ENCODE results near the gene NDRG4. TPM values are rescaled to one million over a fixed set of nuclear protein-coding genes. Genes with fewer than 3 reads are reported as not detected.
A peak's percentile ranks its signal among the peaks of the same experiment; 100 is the strongest.

The NDRG4 gene
- total and polyA plus RNA-seq, 2 of the 13 experiments (the other 11 are each of a cell fraction or from before 2014, with no cell fraction given) = 1.7 to 2.7 TPM

GRCh38 chr16:58494981-58495520, 4.9 kb upstream of the NDRG4 start (continued):
- TF ChIP-seq ZNF574 (CRISPR knock-in tag; IDR thresholded peaks at IDR 0.05) (no peak), SIX1 (CRISPR knock-in tag; IDR thresholded peaks at IDR 0.05; ENCODE audit: borderline replicate concordance) (no peak), MAFG (CRISPR knock-in tag; IDR thresholded peaks at IDR 0.05) (peak; percentile 76; the same call in 1 of the 2 replicates), NCOR1 (IDR thresholded peaks at IDR 0.05; ENCODE audit: borderline replicate concordance, low read length) (no peak), STAG1 (CRISPR knock-in tag; IDR thresholded peaks at IDR 0.05) (peak; percentile 32; the same call in 1 of the 2 replicates), CHD2 (IDR thresholded peaks at IDR 0.05; ENCODE audit: low read depth, low read length) (no peak), ESRRA (CRISPR knock-in tag; IDR thresholded peaks at IDR 0.05; ENCODE audit: low read depth) (no peak), MAFF (IDR thresholded peaks at IDR 0.05; ENCODE audit: low read depth, low read length) (peak; percentile 96), THAP11 (CRISPR knock-in tag; IDR thresholded peaks at IDR 0.05) (0 out of 2 replicates have a peak, but pooled peaks have one; percentile 25), ZNF367 (CRISPR knock-in tag; IDR thresholded peaks at IDR 0.05; ENCODE audit: borderline replicate concordance) (no peak), NRL (CRISPR knock-in tag; IDR thresholded peaks at IDR 0.05; ENCODE audit: borderline replicate concordance) (peak; percentile 33; the same call in 1 of the 2 replicates), ZSCAN20 (CRISPR knock-in tag; IDR thresholded peaks at IDR 0.05; ENCODE audit: borderline replicate concordance) (no peak), ZNF207 (IDR thresholded peaks at IDR 0.05; ENCODE audit: borderline replicate concordance) (no peak), FOSL2 (CRISPR knock-in tag; IDR thresholded peaks at IDR 0.05) (peak; percentile 41), HOXA5 (CRISPR knock-in tag; IDR thresholded peaks at IDR 0.05) (no peak)
- TF ChIP-seq, protein P1, sequence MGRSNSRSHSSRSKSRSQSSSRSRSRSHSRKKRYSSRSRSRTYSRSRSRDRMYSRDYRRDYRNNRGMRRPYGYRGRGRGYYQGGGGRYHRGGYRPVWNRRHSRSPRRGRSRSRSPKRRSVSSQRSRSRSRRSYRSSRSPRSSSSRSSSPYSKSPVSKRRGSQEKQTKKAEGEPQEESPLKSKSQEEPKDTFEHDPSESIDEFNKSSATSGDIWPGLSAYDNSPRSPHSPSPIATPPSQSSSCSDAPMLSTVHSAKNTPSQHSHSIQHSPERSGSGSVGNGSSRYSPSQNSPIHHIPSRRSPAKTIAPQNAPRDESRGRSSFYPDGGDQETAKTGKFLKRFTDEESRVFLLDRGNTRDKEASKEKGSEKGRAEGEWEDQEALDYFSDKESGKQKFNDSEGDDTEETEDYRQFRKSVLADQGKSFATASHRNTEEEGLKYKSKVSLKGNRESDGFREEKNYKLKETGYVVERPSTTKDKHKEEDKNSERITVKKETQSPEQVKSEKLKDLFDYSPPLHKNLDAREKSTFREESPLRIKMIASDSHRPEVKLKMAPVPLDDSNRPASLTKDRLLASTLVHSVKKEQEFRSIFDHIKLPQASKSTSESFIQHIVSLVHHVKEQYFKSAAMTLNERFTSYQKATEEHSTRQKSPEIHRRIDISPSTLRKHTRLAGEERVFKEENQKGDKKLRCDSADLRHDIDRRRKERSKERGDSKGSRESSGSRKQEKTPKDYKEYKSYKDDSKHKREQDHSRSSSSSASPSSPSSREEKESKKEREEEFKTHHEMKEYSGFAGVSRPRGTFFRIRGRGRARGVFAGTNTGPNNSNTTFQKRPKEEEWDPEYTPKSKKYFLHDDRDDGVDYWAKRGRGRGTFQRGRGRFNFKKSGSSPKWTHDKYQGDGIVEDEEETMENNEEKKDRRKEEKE (IDR thresholded peaks at IDR 0.05) = no peak
- TF ChIP-seq, protein P2, sequence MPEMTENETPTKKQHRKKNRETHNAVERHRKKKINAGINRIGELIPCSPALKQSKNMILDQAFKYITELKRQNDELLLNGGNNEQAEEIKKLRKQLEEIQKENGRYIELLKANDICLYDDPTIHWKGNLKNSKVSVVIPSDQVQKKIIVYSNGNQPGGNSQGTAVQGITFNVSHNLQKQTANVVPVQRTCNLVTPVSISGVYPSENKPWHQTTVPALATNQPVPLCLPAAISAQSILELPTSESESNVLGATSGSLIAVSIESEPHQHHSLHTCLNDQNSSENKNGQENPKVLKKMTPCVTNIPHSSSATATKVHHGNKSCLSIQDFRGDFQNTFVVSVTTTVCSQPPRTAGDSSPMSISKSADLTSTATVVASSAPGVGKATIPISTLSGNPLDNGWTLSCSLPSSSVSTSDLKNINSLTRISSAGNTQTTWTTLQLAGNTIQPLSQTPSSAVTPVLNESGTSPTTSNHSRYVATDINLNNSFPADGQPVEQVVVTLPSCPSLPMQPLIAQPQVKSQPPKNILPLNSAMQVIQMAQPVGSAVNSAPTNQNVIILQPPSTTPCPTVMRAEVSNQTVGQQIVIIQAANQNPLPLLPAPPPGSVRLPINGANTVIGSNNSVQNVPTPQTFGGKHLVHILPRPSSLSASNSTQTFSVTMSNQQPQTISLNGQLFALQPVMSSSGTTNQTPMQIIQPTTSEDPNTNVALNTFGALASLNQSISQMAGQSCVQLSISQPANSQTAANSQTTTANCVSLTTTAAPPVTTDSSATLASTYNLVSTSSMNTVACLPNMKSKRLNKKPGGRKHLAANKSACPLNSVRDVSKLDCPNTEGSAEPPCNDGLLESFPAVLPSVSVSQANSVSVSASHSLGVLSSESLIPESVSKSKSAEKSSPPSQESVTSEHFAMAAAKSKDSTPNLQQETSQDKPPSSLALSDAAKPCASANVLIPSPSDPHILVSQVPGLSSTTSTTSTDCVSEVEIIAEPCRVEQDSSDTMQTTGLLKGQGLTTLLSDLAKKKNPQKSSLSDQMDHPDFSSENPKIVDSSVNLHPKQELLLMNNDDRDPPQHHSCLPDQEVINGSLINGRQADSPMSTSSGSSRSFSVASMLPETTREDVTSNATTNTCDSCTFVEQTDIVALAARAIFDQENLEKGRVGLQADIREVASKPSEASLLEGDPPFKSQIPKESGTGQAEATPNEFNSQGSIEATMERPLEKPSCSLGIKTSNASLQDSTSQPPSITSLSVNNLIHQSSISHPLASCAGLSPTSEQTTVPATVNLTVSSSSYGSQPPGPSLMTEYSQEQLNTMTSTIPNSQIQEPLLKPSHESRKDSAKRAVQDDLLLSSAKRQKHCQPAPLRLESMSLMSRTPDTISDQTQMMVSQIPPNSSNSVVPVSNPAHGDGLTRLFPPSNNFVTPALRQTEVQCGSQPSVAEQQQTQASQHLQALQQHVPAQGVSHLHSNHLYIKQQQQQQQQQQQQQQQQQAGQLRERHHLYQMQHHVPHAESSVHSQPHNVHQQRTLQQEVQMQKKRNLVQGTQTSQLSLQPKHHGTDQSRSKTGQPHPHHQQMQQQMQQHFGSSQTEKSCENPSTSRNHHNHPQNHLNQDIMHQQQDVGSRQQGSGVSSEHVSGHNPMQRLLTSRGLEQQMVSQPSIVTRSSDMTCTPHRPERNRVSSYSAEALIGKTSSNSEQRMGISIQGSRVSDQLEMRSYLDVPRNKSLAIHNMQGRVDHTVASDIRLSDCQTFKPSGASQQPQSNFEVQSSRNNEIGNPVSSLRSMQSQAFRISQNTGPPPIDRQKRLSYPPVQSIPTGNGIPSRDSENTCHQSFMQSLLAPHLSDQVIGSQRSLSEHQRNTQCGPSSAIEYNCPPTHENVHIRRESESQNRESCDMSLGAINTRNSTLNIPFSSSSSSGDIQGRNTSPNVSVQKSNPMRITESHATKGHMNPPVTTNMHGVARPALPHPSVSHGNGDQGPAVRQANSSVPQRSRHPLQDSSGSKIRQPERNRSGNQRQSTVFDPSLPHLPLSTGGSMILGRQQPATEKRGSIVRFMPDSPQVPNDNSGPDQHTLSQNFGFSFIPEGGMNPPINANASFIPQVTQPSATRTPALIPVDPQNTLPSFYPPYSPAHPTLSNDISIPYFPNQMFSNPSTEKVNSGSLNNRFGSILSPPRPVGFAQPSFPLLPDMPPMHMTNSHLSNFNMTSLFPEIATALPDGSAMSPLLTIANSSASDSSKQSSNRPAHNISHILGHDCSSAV (CRISPR knock-in tag; IDR thresholded peaks at IDR 0.05; ENCODE audit: borderline replicate concordance) = no peak
